HFFc6 (cell line): ENCODE results near the gene CENPV. TPM values are rescaled to one million over a fixed set of nuclear protein-coding genes. Genes with fewer than 3 reads are reported as not detected.

Experiments used
- DNase-seq: peaks from one replicate; pipeline ENCODE4 v3.0.0-alpha.2; 2018
- H3K27ac Mint-ChIP-seq: 2 replicates; pipeline ENCODE4 v1.8.0; 2020; ENCODE audit warnings: mild to moderate bottlenecking, mixed read lengths
- H3K27me3 Mint-ChIP-seq: 2 replicates; pipeline ENCODE4 v1.8.0; 2021; ENCODE audit warnings: mild to moderate bottlenecking, moderate library complexity, mixed read lengths; ENCODE audit not compliant: insufficient read depth
- H3K36me3 Mint-ChIP-seq: 2 replicates; pipeline ENCODE4 v1.8.0; 2021; ENCODE audit warnings: low read depth, mixed read lengths
- H3K4me1 Mint-ChIP-seq: 2 replicates; pipeline ENCODE4 v1.8.0; 2020; ENCODE audit warnings: low read depth, mixed read lengths
- H3K4me3 Mint-ChIP-seq: 2 replicates; pipeline ENCODE4 v1.8.0; 2020; ENCODE audit warnings: mild to moderate bottlenecking, moderate library complexity, mixed read lengths
- H3K9me3 Mint-ChIP-seq: 2 replicates; pipeline ENCODE4 v1.8.0; 2020; ENCODE audit warnings: mild to moderate bottlenecking, mixed read lengths
- CTCF ChIP-seq: fragments of 200-600 bp; sonication (generic); IDR thresholded peaks from 2 replicates; pipeline ENCODE4 v1.5.0; 2021; ENCODE audit warnings: antibody characterized with exemption, mild to moderate bottlenecking
- total RNA-seq, 6 experiments: library from RNA; stranded (reverse); fragmentation: NEBNext Ultra II Directional; extraction: Animal tissue kit (Norgen Biotek cat#: 25700); gene quantifications; 2 replicates in 1 of 6; 3 replicates in 5 of 6; pipeline ENCODE4 v1.2.3, GENCODE V29; 2021

CENPV gene
- total RNA-seq, 6 experiments from 2014 or later: 12.2 to 22.4 (median 15.2) TPM

GRCh38 chr17:16325964-16326363, 27.3 kb downstream of the CENPV start:
- Mint-ChIP-seq H3K36me3 (peaks cover 10% of the 10 kb centered on the region), H3K27ac (no peak overlapping the region), H3K4me1 (peaks cover 25% of the 10 kb centered on the region), H3K27me3 (peaks cover 1% of the 10 kb centered on the region), H3K9me3 (no peaks in the 10 kb centered on the region), H3K4me3 (no peak overlapping the region)
- TF ChIP-seq CTCF: no peak
- no peak for DNase-seq

DNA sequence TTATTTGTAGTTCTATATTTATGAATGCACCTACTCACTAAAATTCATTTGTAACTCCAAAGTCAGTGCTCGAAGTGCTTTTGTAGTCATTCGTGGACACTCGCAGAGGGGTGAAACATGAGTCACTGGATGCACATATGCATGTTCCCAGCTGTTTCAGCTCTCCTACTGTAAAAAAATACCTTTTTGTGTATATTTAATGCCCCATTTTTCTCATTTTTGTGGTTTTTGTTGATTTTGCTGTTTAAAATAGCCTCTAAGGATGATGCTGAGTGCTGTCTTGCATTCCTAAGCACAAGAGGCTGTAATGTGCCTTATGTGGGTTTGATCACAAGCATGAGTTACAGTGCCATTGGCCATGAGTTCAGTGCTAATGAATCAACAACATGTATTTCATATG, 30.6 kb downstream of the CENPV start:
- no peaks in the 10 kb centered on the region for H3K9me3 Mint-ChIP-seq
- H3K36me3 Mint-ChIP-seq: peaks cover 10% of the 10 kb centered on the region
- no peak for TF ChIP-seq CTCF
- H3K4me1 Mint-ChIP-seq: peaks cover 11% of the 10 kb centered on the region
- peak; percentile 90 for DNase-seq
- H3K27me3 Mint-ChIP-seq: peaks cover 3% of the 10 kb centered on the region
- peak overlapping the region; percentile 76 for H3K27ac Mint-ChIP-seq
- H3K4me3 Mint-ChIP-seq: peak overlapping the region; percentile 47; the same call in 1 of the 2 replicates

DNA sequence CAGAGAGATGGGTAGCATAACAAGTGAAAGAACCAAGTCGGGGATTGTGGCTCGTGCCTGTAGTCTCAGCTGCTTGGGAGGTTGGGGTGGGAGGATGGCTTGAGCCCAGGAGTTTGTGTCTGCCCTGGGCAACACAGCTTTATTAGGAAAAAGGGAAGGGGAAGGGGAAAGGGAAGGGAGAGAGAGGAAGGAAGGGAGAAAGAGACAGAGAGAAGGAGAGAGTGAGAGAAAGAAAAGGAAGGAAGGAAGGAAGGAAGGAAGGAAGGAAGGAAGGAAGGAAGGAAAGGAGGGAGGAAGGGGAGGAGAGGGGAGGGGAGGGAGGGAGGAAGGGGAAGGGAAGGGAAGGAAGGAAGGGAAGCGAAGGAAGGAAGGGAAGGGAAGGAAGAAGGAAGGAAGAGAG, 33.3 kb downstream of the CENPV start:
- no peak for DNase-seq
- no peak overlapping the region for H3K4me3 Mint-ChIP-seq

DNA sequence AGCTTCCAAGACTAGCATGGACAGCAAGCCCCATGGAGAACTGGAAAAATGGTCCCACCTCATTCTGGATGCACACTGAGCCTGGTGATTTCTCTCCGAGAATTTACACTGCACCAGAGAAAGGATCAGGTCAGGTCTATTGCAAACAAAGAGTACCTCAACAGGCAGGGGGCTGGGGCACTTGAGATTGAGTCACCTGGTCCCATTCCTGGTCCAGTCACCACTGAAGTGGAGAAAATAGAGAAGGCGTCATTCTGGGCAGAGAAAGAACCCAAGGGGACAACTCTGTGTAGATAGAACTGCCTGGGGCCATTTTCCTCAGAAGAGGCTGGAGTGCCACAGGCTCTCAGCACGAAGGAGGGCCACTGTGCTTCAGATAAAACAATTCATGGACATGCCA, 38.4 kb downstream of the CENPV start:
- no peak for TF ChIP-seq CTCF
- H3K27ac Mint-ChIP-seq: no peak overlapping the region

More for the DNA sequence above, 33.3 kb downstream of the CENPV start:
- no peak for TF ChIP-seq CTCF
- no peaks in the 10 kb centered on the region for H3K9me3 Mint-ChIP-seq
- peaks cover 11% of the 10 kb centered on the region for H3K4me1 Mint-ChIP-seq
- H3K36me3 Mint-ChIP-seq: no peaks in the 10 kb centered on the region
- H3K27me3 Mint-ChIP-seq: peaks cover 3% of the 10 kb centered on the region
- H3K27ac Mint-ChIP-seq: no peak overlapping the region

DNA sequence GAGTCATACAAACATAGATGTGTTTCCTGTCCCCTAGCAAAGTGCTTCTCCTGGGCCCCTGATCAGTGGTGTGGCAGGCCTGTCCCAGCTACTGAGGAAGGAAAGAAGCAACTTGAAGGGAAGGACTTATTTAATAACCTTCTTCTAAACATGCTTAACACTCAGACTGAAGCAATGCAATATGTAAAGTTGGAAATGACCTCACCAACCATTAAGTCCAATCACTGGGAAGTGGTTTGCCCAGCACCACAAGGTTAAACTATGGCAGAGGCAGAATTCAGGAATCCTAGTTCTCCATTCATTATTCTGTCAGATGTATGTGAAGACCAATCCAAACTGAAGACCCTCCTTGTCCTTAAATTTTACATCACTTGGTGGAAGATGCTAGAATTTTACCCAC, 39.1 kb downstream of the CENPV start:
- peaks cover 4% of the 10 kb centered on the region for H3K27me3 Mint-ChIP-seq
- DNase-seq: peak; percentile 18
- peaks cover 16% of the 10 kb centered on the region for H3K4me1 Mint-ChIP-seq
- H3K27ac Mint-ChIP-seq: no peak overlapping the region; the same call in 1 of the 2 replicates
- peaks cover 6% of the 10 kb centered on the region; the same call in 1 of the 2 replicates for H3K36me3 Mint-ChIP-seq
- H3K9me3 Mint-ChIP-seq: no peaks in the 10 kb centered on the region
- no peak overlapping the region for H3K4me3 Mint-ChIP-seq
- no peak for TF ChIP-seq CTCF

More for the DNA sequence above, 38.4 kb downstream of the CENPV start:
- Mint-ChIP-seq H3K27me3 (peaks cover 5% of the 10 kb centered on the region), H3K4me3 (no peak overlapping the region), H3K36me3 (peaks cover 6% of the 10 kb centered on the region; the same call in 1 of the 2 replicates), H3K9me3 (no peaks in the 10 kb centered on the region), H3K4me1 (peaks cover 16% of the 10 kb centered on the region)
- DNase-seq: no peak
